ENCODE measurements around the gene CFAP100.

DNA sequence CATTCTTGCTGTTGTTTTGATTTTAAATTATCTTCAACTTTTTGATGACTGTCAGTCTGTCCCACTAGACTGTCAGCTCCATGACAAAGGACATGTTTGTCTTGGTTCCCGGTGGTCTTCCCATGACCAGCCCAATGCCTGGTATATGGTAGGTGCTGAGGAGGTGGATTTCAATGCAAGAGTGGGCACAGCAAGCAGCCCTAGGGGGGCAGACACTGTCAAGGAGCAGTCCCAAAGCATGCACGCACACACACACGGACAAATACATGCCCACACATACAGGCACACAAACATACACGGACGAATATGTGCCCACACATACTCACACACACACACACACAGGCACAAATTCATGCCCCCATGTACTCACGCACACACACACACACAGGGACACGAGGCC is 49.5 kb upstream of the CFAP100 start:
- TF ChIP-seq, protein P1, sequence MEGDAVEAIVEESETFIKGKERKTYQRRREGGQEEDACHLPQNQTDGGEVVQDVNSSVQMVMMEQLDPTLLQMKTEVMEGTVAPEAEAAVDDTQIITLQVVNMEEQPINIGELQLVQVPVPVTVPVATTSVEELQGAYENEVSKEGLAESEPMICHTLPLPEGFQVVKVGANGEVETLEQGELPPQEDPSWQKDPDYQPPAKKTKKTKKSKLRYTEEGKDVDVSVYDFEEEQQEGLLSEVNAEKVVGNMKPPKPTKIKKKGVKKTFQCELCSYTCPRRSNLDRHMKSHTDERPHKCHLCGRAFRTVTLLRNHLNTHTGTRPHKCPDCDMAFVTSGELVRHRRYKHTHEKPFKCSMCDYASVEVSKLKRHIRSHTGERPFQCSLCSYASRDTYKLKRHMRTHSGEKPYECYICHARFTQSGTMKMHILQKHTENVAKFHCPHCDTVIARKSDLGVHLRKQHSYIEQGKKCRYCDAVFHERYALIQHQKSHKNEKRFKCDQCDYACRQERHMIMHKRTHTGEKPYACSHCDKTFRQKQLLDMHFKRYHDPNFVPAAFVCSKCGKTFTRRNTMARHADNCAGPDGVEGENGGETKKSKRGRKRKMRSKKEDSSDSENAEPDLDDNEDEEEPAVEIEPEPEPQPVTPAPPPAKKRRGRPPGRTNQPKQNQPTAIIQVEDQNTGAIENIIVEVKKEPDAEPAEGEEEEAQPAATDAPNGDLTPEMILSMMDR (IDR thresholded peaks at IDR 0.05): no peak
- no peak for TF ChIP-seq POLR2A (IDR thresholded peaks at IDR 0.05)
